ES-I3 (cell line): ENCODE measurements around the gene PGK1.

Experiments
- H3K36me3 ChIP-seq: 2 replicates; pipeline ENCODE4 v1.6.1; 2013; ENCODE audit warnings: mild to moderate bottlenecking, low read length, control low read depth, moderate library complexity; ENCODE audit not compliant: insufficient read depth
- H3K4me1 ChIP-seq: 2 replicates; pipeline ENCODE4 v1.6.1; 2013; ENCODE audit warnings: mild to moderate bottlenecking, control low read depth, low read length; ENCODE audit not compliant: insufficient read depth
- H3K9ac ChIP-seq: 2 replicates; pipeline ENCODE4 v1.6.1; 2013; ENCODE audit warnings: low read depth, mild to moderate bottlenecking, low read length, moderate library complexity
- H3K9me3 ChIP-seq: 2 replicates; pipeline ENCODE4 v1.6.1; 2013; ENCODE audit warnings: mild to moderate bottlenecking, low read length, moderate library complexity; ENCODE audit not compliant: control insufficient read depth, insufficient read depth

Gene PGK1

GRCh38 chrX:78103001-78103622, 936 bp upstream of the PGK1 start:
- Histone ChIP-seq H3K36me3 (0 out of 2 replicates have a peak, but pooled peaks cover 4% of the 10 kb centered on the region), H3K4me1 (0 out of 2 replicates have a peak, but pooled peaks cover 2% of the 10 kb centered on the region), H3K9ac (peak overlapping the region; percentile 49; the same call in 1 of the 2 replicates), H3K9me3 (no peaks in the 10 kb centered on the region)

- Histone ChIP-seq H3K4me1 (0 out of 2 replicates have a peak, but pooled peaks cover 2% of the 10 kb centered on the region), H3K9me3 (no peaks in the 10 kb centered on the region), H3K9ac (peak overlapping the region; percentile 61), H3K36me3 (0 out of 2 replicates have a peak, but pooled peaks cover 4% of the 10 kb centered on the region)
These were observed 564 bp downstream of the PGK1 start for GRCh38 chrX:78104447-78105176.

- Histone ChIP-seq H3K9ac (peak overlapping the region; percentile 61; the same call in 1 of the 2 replicates), H3K9me3 (no peaks in the 10 kb centered on the region), H3K4me1 (0 out of 2 replicates have a peak, but pooled peaks cover 2% of the 10 kb centered on the region)
These were observed 2.0 kb downstream of the PGK1 start for GRCh38 chrX:78105944-78106650.

GRCh38 chrX:78106651-78106986, 2.6 kb downstream of the PGK1 start:
- 0 out of 2 replicates have a peak, but pooled peaks cover 6% of the 10 kb centered on the region for H3K36me3 ChIP-seq
- H3K4me1 ChIP-seq, result peaks cover 7% of the 10 kb centered on the region; the same call in 1 of the 2 replicates
- H3K9ac ChIP-seq, result no peak overlapping the region
- H3K9me3 ChIP-seq, result no peaks in the 10 kb centered on the region

More at GRCh38 chrX:78105944-78106650, 2.0 kb downstream of the PGK1 start:
- 0 out of 2 replicates have a peak, but pooled peaks cover 4% of the 10 kb centered on the region for H3K36me3 ChIP-seq

- Histone ChIP-seq H3K4me1 (peaks cover 7% of the 10 kb centered on the region; the same call in 1 of the 2 replicates), H3K36me3 (peaks cover 11% of the 10 kb centered on the region; the same call in 1 of the 2 replicates), H3K9ac (no peak overlapping the region), H3K9me3 (no peaks in the 10 kb centered on the region)
These were observed 5.4 kb downstream of the PGK1 start for GRCh38 chrX:78109458-78109857.

GRCh38 chrX:78111140-78111931, 7.3 kb downstream of the PGK1 start:
- Histone ChIP-seq H3K9ac (no peak overlapping the region), H3K36me3 (peaks cover 16% of the 10 kb centered on the region), H3K4me1 (peaks cover 7% of the 10 kb centered on the region; the same call in 1 of the 2 replicates), H3K9me3 (no peaks in the 10 kb centered on the region)

GRCh38 chrX:78116365-78116764, 12.3 kb downstream of the PGK1 start:
- H3K9ac ChIP-seq, result no peak overlapping the region
- peaks cover 3% of the 10 kb centered on the region; the same call in 1 of the 2 replicates for H3K4me1 ChIP-seq
- peaks cover 20% of the 10 kb centered on the region for H3K36me3 ChIP-seq
- no peaks in the 10 kb centered on the region for H3K9me3 ChIP-seq

- Histone ChIP-seq H3K36me3 (peaks cover 17% of the 10 kb centered on the region), H3K9me3 (no peaks in the 10 kb centered on the region), H3K9ac (no peak overlapping the region), H3K4me1 (no peaks in the 10 kb centered on the region)
These were observed 12.7 kb downstream of the PGK1 start for GRCh38 chrX:78116766-78117165.

- H3K9me3 ChIP-seq, result no peaks in the 10 kb centered on the region
- no peak overlapping the region for H3K9ac ChIP-seq
- H3K36me3 ChIP-seq, result peaks cover 13% of the 10 kb centered on the region
- H3K4me1 ChIP-seq, result no peaks in the 10 kb centered on the region
These were observed 14.6 kb downstream of the PGK1 start for GRCh38 chrX:78118628-78119027.

GRCh38 chrX:78119521-78120227, 15.6 kb downstream of the PGK1 start:
- Histone ChIP-seq H3K9me3 (no peaks in the 10 kb centered on the region), H3K9ac (no peak overlapping the region), H3K4me1 (no peaks in the 10 kb centered on the region), H3K36me3 (peaks cover 17% of the 10 kb centered on the region)

GRCh38 chrX:78123190-78123589, 19.1 kb downstream of the PGK1 start:
- peaks cover 20% of the 10 kb centered on the region for H3K36me3 ChIP-seq
- H3K4me1 ChIP-seq, result no peaks in the 10 kb centered on the region
- H3K9ac ChIP-seq, result no peak overlapping the region
- H3K9me3 ChIP-seq, result no peaks in the 10 kb centered on the region

- Histone ChIP-seq H3K36me3 (peaks cover 16% of the 10 kb centered on the region), H3K4me1 (no peaks in the 10 kb centered on the region)
These were observed 20.3 kb downstream of the PGK1 start for GRCh38 chrX:78124307-78124706.

GRCh38 chrX:78125148-78125547, 21.1 kb downstream of the PGK1 start:
- Histone ChIP-seq H3K36me3 (peaks cover 16% of the 10 kb centered on the region), H3K9me3 (no peaks in the 10 kb centered on the region), H3K4me1 (no peaks in the 10 kb centered on the region), H3K9ac (no peak overlapping the region)

More at GRCh38 chrX:78124307-78124706, 20.3 kb downstream of the PGK1 start:
- Histone ChIP-seq H3K9ac (no peak overlapping the region), H3K9me3 (no peaks in the 10 kb centered on the region)
